Measurements from ENCODE around the gene SLITRK3. TPM values are rescaled to one million over a fixed set of nuclear protein-coding genes. Genes with fewer than 3 reads are reported as not detected.

The SLITRK3 gene
- total RNA-seq, 1 donor from 2014 or later: not detected

- no peak for DNase-seq (ENCODE audit: low read depth)
- Histone ChIP-seq H3K4me3 (ENCODE audit: low read depth, low read length) (no peak overlapping the region), H3K27me3 (ENCODE audit: control insufficient read depth, insufficient read depth, low read length) (peaks cover 50% of the 10 kb centered on the region)
Observed at GRCh38 chr3:165194511-165195240, 1.5 kb downstream of the SLITRK3 start.

GRCh38 chr3:165193366-165194254 is 2.6 kb downstream of the SLITRK3 start:
- DNase-seq (ENCODE audit: low read depth): no peak
- no peaks in the 10 kb centered on the region for H3K36me3 ChIP-seq (ENCODE audit: control insufficient read depth, insufficient read depth, low read length)
- no peak for TF ChIP-seq CTCF (IDR thresholded peaks at IDR 0.05; ENCODE audit: insufficient read depth, low read length, poor library complexity, severe bottlenecking)
- H3K4me3 ChIP-seq (ENCODE audit: low read depth, low read length): no peak overlapping the region
- peaks cover 50% of the 10 kb centered on the region for H3K27me3 ChIP-seq (ENCODE audit: control insufficient read depth, insufficient read depth, low read length)

More at GRCh38 chr3:165194511-165195240, 1.5 kb downstream of the SLITRK3 start:
- H3K36me3 ChIP-seq (ENCODE audit: control insufficient read depth, insufficient read depth, low read length): no peaks in the 10 kb centered on the region
- TF ChIP-seq CTCF (IDR thresholded peaks at IDR 0.05; ENCODE audit: insufficient read depth, low read length, poor library complexity, severe bottlenecking): no peak

- Histone ChIP-seq H3K36me3 (ENCODE audit: control insufficient read depth, insufficient read depth, low read length) (no peaks in the 10 kb centered on the region), H3K4me3 (ENCODE audit: low read depth, low read length) (no peak overlapping the region), H3K27me3 (ENCODE audit: control insufficient read depth, insufficient read depth, low read length) (peaks cover 57% of the 10 kb centered on the region)
- no peak for DNase-seq (ENCODE audit: low read depth)
- TF ChIP-seq CTCF (IDR thresholded peaks at IDR 0.05; ENCODE audit: insufficient read depth, low read length, poor library complexity, severe bottlenecking): no peak
Observed at GRCh38 chr3:165192610-165193192, 3.5 kb downstream of the SLITRK3 start.

- TF ChIP-seq CTCF (IDR thresholded peaks at IDR 0.05; ENCODE audit: insufficient read depth, low read length, poor library complexity, severe bottlenecking): no peak
- no peak overlapping the region for H3K4me3 ChIP-seq (ENCODE audit: low read depth, low read length)
- H3K36me3 ChIP-seq (ENCODE audit: control insufficient read depth, insufficient read depth, low read length): no peaks in the 10 kb centered on the region
- H3K27me3 ChIP-seq (ENCODE audit: control insufficient read depth, insufficient read depth, low read length): peaks cover 48% of the 10 kb centered on the region
- DNase-seq (ENCODE audit: low read depth): no peak
Observed at GRCh38 chr3:165191491-165191890, 4.7 kb downstream of the SLITRK3 start.

GRCh38 chr3:165188452-165188851 is 7.7 kb downstream of the SLITRK3 start:
- Histone ChIP-seq H3K27me3 (ENCODE audit: control insufficient read depth, insufficient read depth, low read length) (peaks cover 19% of the 10 kb centered on the region), H3K36me3 (ENCODE audit: control insufficient read depth, insufficient read depth, low read length) (no peaks in the 10 kb centered on the region), H3K4me3 (ENCODE audit: low read depth, low read length) (no peak overlapping the region)
- DNase-seq (ENCODE audit: low read depth): no peak
- TF ChIP-seq CTCF (IDR thresholded peaks at IDR 0.05; ENCODE audit: insufficient read depth, low read length, poor library complexity, severe bottlenecking): no peak
